Gastroesophageal sphincter (tissue), 3 donors: ENCODE measurements around the gene ADCY10.

Experiments used
- EP300 ChIP-seq: sonication (generic); formaldehyde crosslinking; IDR thresholded peaks from one replicate; pipeline ENCODE4 v1.6.1; 2017; ENCODE audit warnings: antibody characterized with exemption, mild to moderate bottlenecking
- POLR2A ChIP-seq, 2 donors: fragments of 450-650 bp; IDR thresholded peaks; one replicate each; pipeline ENCODE4 v1.6.1; 2017; ENCODE audit warnings: antibody characterized with exemption in 2 of 2, mild to moderate bottlenecking in 2 of 2, moderate library complexity in 1 of 2
- POLR2AphosphoS5 ChIP-seq: sonication (generic); formaldehyde crosslinking; IDR thresholded peaks from one replicate; pipeline ENCODE4 v1.6.1; 2017; ENCODE audit warnings: antibody characterized with exemption
- TF ChIP-seq, protein P1 (sequence below), 4 experiments: fragments of 200-600 bp in 2 of 4; fragments of 450-650 bp in 2 of 4; sonication (generic) in 1 of 4; IDR thresholded peaks; one replicate each; pipeline ENCODE4 v1.5.1; 2017 to 2019; ENCODE audit warnings: antibody characterized with exemption in 4 of 4, mild to moderate bottlenecking in 2 of 4, moderate library complexity in 2 of 4

GRCh38 chr1:167819849-167820683 lies 93.9 kb downstream of the ADCY10 start:
- TF ChIP-seq, protein P1, sequence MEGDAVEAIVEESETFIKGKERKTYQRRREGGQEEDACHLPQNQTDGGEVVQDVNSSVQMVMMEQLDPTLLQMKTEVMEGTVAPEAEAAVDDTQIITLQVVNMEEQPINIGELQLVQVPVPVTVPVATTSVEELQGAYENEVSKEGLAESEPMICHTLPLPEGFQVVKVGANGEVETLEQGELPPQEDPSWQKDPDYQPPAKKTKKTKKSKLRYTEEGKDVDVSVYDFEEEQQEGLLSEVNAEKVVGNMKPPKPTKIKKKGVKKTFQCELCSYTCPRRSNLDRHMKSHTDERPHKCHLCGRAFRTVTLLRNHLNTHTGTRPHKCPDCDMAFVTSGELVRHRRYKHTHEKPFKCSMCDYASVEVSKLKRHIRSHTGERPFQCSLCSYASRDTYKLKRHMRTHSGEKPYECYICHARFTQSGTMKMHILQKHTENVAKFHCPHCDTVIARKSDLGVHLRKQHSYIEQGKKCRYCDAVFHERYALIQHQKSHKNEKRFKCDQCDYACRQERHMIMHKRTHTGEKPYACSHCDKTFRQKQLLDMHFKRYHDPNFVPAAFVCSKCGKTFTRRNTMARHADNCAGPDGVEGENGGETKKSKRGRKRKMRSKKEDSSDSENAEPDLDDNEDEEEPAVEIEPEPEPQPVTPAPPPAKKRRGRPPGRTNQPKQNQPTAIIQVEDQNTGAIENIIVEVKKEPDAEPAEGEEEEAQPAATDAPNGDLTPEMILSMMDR (IDR thresholded peaks at IDR 0.05): no peak
- TF ChIP-seq POLR2AphosphoS5 (peak; percentile 88), POLR2A (IDR thresholded peaks at IDR 0.05) (no peak), EP300 (no peak)
